Measurements from ENCODE around the gene CCNH. TPM values are rescaled to one million over a fixed set of nuclear protein-coding genes. Genes with fewer than 3 reads are reported as not detected.
A peak's percentile ranks its signal among the peaks of the same experiment; 100 is the strongest.

CCNH gene
- total RNA-seq, 2 experiments from 2014 or later = 65.8 to 72.7 TPM

DNA sequence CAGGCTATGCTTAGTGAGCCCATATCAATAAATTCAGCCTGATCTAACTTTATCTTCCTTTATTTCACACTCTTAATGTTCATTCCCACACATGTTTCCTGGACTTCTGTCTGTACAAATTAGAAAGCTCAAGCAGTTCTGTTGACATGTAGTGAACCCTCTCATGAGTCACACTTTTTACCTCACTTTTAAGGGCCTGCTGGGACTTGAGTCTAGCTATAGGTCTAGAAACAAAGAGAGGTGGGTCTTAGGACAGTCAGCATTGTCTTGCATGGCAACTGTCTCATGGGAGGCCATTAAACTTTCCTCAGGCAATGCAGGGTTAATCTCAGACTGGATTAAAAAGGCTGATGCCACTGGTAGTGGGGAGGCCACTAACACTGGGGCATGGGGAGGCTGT lies 8.6 kb upstream of the CCNH start:
- Mint-ChIP-seq H3K4me3 (no peak overlapping the region), H3K4me1 (ENCODE audit: low read depth) (no peaks in the 10 kb centered on the region), H3K9me3 (no peaks in the 10 kb centered on the region), H3K36me3 (no peaks in the 10 kb centered on the region), H3K27ac (no peak overlapping the region), H3K27me3 (no peaks in the 10 kb centered on the region)
- ChIA-PET POLR2A (no interaction called here), CTCF (no interaction called here)
- intact Hi-C loops (cut with micrococcal nuclease) = no loop called here
- DNase-seq = no peak

DNA sequence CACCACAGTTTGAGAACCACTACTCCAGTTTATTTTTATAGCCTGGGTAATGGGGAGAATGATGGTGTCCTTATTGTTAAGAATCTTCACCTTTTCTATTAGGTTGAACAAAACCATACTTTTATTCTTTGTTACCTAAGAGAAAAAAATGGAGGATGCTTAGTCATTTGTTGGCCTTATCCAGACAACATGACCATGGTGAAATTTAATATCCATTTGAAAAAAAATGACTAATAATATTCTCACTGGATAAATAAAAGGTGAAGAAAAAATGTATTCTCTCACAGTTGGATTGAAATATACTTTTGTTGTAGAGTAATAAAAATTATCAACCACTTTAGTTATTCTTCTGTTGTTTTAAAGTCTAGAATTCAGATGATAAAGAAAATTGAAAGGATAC lies 5.8 kb upstream of the CCNH start:
- DNase-seq = no peak
- no peaks in the 10 kb centered on the region for H3K36me3 Mint-ChIP-seq
- H3K9me3 Mint-ChIP-seq = no peaks in the 10 kb centered on the region
- POLR2A ChIA-PET = no interaction called here
- intact Hi-C loops (cut with micrococcal nuclease) = no loop called here
- peaks cover 3% of the 10 kb centered on the region for H3K4me1 Mint-ChIP-seq (ENCODE audit: low read depth)
- H3K27me3 Mint-ChIP-seq = no peaks in the 10 kb centered on the region
- H3K27ac Mint-ChIP-seq = no peak overlapping the region
- no peak overlapping the region for H3K4me3 Mint-ChIP-seq
- CTCF ChIA-PET = no interaction called here

DNA sequence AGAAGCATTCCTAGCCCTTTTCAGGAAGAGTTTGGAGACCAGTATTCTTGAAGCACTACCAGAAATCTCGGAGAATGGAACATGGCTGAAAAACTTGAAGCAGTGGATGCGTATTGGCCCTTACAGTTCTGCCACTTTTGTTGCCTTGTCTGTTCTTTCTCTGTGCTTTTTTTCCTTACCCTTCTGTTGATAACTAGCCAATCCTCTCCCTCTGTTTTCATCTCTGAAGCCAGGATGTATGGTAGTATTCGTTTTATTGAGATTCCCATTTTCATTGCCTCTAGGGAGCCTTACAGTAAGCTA lies 564 bp upstream of the CCNH start:
- H3K4me3 Mint-ChIP-seq = peak overlapping the region; percentile 91
- no peak for DNase-seq
- ChIA-PET POLR2A (interaction anchor here (0.6 to 2.3 kb wide), 2 partner anchors 146 to 793 kb away, joined by 3 to 11 read pairs; partner anchors contain the start of gene RASA1), CTCF (interaction anchor here (3.9 kb wide), 1 partner anchor 13 kb away, joined by 27 read pairs; no protein-coding TSS in a partner anchor)
- intact Hi-C loops (cut with micrococcal nuclease) = loop anchor here (1.0 to 5.0 kb wide), 9 partner anchors 19 to 1279 kb away; partner anchors contain the start of genes COX7C and TMEM161B
- peaks cover 26% of the 10 kb centered on the region for H3K36me3 Mint-ChIP-seq
- H3K9me3 Mint-ChIP-seq = no peaks in the 10 kb centered on the region
- peaks cover 33% of the 10 kb centered on the region for H3K4me1 Mint-ChIP-seq (ENCODE audit: low read depth)
- H3K27ac Mint-ChIP-seq = peak overlapping the region; percentile 94
- H3K27me3 Mint-ChIP-seq = no peaks in the 10 kb centered on the region

- ChIA-PET CTCF (interaction anchor here (0.8 to 3.9 kb wide), 4 partner anchors 12 to 532 kb away, joined by 3 to 27 read pairs (median 6); no protein-coding TSS in a partner anchor), POLR2A (interaction anchor here (0.7 to 2.3 kb wide), 2 partner anchors 143 to 145 kb away, joined by 3 to 11 read pairs; partner anchors contain the start of gene RASA1)
- no peaks in the 10 kb centered on the region for H3K27me3 Mint-ChIP-seq
- H3K4me3 Mint-ChIP-seq = peak overlapping the region; percentile 91
- no peak for DNase-seq
- peak overlapping the region; percentile 94 for H3K27ac Mint-ChIP-seq
- peaks cover 43% of the 10 kb centered on the region for H3K4me1 Mint-ChIP-seq (ENCODE audit: low read depth)
- H3K36me3 Mint-ChIP-seq = peaks cover 37% of the 10 kb centered on the region
- no peaks in the 10 kb centered on the region for H3K9me3 Mint-ChIP-seq
- intact Hi-C loops (cut with micrococcal nuclease) = loop anchor here (1.0 to 5.0 kb wide), 8 partner anchors 130 to 1280 kb away; no protein-coding TSS in a partner anchor
Measured at GRCh38 chr5:87411973-87412629, 629 bp downstream of the CCNH start.

DNA sequence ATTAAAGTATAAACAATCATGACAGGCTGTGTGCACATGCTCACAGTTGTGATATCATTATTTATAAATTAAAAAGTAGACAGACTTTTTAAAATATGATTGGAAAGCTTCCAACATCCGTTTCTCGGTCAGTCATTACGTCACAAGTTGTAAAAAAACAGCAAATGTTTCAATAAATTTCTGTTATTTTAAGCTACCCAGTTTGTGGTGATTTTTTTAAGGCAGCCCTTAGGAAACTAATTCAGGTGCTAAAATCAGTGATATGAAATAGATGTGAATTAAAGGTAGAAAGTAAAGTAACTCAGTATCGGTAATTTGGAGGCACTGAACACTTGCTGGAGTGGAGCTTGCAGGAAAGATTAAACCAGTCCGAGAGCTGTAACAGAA lies 1.2 kb downstream of the CCNH start:
- Mint-ChIP-seq H3K27ac (peak overlapping the region; percentile 94), H3K36me3 (peaks cover 42% of the 10 kb centered on the region), H3K27me3 (no peaks in the 10 kb centered on the region), H3K4me3 (peak overlapping the region; percentile 91), H3K9me3 (no peaks in the 10 kb centered on the region), H3K4me1 (ENCODE audit: low read depth) (peaks cover 48% of the 10 kb centered on the region)
- no peak for DNase-seq
- CTCF ChIA-PET = interaction anchor here (0.8 to 3.9 kb wide), 4 partner anchors 11 to 531 kb away, joined by 3 to 27 read pairs (median 6); no protein-coding TSS in a partner anchor
- intact Hi-C loops (cut with micrococcal nuclease) = loop anchor here (5.0 kb wide), 6 partner anchors 129 to 1281 kb away; no protein-coding TSS in a partner anchor
- POLR2A ChIA-PET = interaction anchor here (0.7 to 2.3 kb wide), 2 partner anchors 142 to 144 kb away, joined by 3 to 11 read pairs; partner anchors contain the start of gene RASA1

- POLR2A ChIA-PET = interaction anchor here (2.3 kb wide), 1 partner anchor 143 kb away, joined by 11 read pairs; the partner anchor contains the start of gene RASA1
- Mint-ChIP-seq H3K27ac (peak overlapping the region; percentile 47), H3K27me3 (no peaks in the 10 kb centered on the region), H3K36me3 (peaks cover 48% of the 10 kb centered on the region), H3K4me1 (ENCODE audit: low read depth) (peaks cover 55% of the 10 kb centered on the region), H3K4me3 (peak overlapping the region; percentile 72), H3K9me3 (no peaks in the 10 kb centered on the region)
- intact Hi-C loops (cut with micrococcal nuclease) = loop anchor here (5.0 kb wide), 6 partner anchors 129 to 1281 kb away; no protein-coding TSS in a partner anchor
- DNase-seq = no peak
- CTCF ChIA-PET = interaction anchor here (1.2 to 3.9 kb wide), 3 partner anchors 11 to 531 kb away, joined by 3 to 27 read pairs (median 8); no protein-coding TSS in a partner anchor
Measured at GRCh38 chr5:87410931-87411330, 1.8 kb downstream of the CCNH start.

DNA sequence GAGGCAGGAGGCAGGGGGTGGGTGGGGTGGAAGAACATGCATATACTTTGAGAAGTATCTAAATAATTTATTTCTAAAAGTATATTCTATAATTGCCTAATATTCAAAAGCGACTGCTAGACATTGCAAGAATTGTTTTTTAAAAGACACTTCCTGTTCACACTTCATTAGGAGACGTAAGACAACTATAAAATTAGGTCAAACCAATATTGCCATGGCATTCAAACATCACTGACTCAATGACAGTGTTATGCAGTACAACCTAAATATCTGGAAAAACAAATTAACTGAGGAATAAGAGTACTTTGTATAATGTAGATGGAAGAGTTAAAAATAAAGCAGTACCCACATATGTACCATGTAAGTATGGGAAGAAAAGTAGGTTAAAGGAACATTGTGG lies 4.5 kb downstream of the CCNH start:
- H3K27ac Mint-ChIP-seq = peak overlapping the region; percentile 73
- H3K36me3 Mint-ChIP-seq = peaks cover 64% of the 10 kb centered on the region
- ChIA-PET POLR2A (no interaction called here), CTCF (interaction anchor here (0.6 kb wide), 1 partner anchor 82 kb away, joined by 3 read pairs; no protein-coding TSS in a partner anchor)
- no peak overlapping the region for H3K4me3 Mint-ChIP-seq
- intact Hi-C loops (cut with micrococcal nuclease) = no loop called here
- DNase-seq = no peak
- H3K4me1 Mint-ChIP-seq (ENCODE audit: low read depth) = peaks cover 66% of the 10 kb centered on the region
- no peaks in the 10 kb centered on the region for H3K9me3 Mint-ChIP-seq
- H3K27me3 Mint-ChIP-seq = no peaks in the 10 kb centered on the region

- Mint-ChIP-seq H3K4me3 (no peak overlapping the region), H3K27ac (peak overlapping the region; percentile 28), H3K36me3 (peaks cover 69% of the 10 kb centered on the region), H3K9me3 (no peaks in the 10 kb centered on the region), H3K4me1 (ENCODE audit: low read depth) (peaks cover 57% of the 10 kb centered on the region), H3K27me3 (no peaks in the 10 kb centered on the region)
- ChIA-PET POLR2A (no interaction called here), CTCF (no interaction called here)
- DNase-seq = no peak
- intact Hi-C loops (cut with micrococcal nuclease) = no loop called here
Measured at GRCh38 chr5:87405472-87406155, 7.1 kb downstream of the CCNH start.

DNA sequence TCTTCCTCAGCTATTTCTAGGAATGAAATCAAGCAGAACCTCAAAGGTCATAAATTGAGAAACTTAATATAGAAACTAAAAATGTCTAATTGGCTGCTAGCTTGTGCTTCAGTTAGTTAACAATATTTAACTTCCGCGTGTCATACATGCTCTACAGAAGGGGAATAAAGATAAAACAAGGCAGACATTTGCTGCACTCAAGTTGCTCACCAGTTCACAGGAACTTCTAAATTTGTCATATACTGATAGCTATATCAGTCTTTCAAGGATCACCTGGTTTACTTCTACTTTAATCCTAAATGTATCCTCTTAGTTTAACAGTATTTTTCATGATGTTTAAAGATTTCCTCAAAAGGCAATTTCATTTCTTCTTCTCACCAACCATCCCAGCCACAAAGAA lies 8.4 kb downstream of the CCNH start:
- no peak overlapping the region for H3K27ac Mint-ChIP-seq
- peaks cover 59% of the 10 kb centered on the region for H3K4me1 Mint-ChIP-seq (ENCODE audit: low read depth)
- no peak for DNase-seq
- CTCF ChIA-PET = no interaction called here
- H3K36me3 Mint-ChIP-seq = peaks cover 65% of the 10 kb centered on the region
- no peaks in the 10 kb centered on the region for H3K9me3 Mint-ChIP-seq
- POLR2A ChIA-PET = no interaction called here
- intact Hi-C loops (cut with micrococcal nuclease) = no loop called here
- no peak overlapping the region for H3K4me3 Mint-ChIP-seq
- H3K27me3 Mint-ChIP-seq = no peaks in the 10 kb centered on the region

GRCh38 chr5:87403899-87404298 lies 8.8 kb downstream of the CCNH start:
- H3K9me3 Mint-ChIP-seq = no peaks in the 10 kb centered on the region
- ChIA-PET CTCF (no interaction called here), POLR2A (no interaction called here)
- peaks cover 57% of the 10 kb centered on the region for H3K4me1 Mint-ChIP-seq (ENCODE audit: low read depth)
- intact Hi-C loops (cut with micrococcal nuclease) = no loop called here
- H3K4me3 Mint-ChIP-seq = no peak overlapping the region
- no peak overlapping the region for H3K27ac Mint-ChIP-seq
- peaks cover 62% of the 10 kb centered on the region for H3K36me3 Mint-ChIP-seq
- H3K27me3 Mint-ChIP-seq = no peaks in the 10 kb centered on the region
- DNase-seq = no peak

- Mint-ChIP-seq H3K27me3 (no peaks in the 10 kb centered on the region), H3K36me3 (peaks cover 62% of the 10 kb centered on the region), H3K9me3 (no peaks in the 10 kb centered on the region), H3K4me1 (ENCODE audit: low read depth) (peaks cover 54% of the 10 kb centered on the region), H3K4me3 (no peak overlapping the region), H3K27ac (no peak overlapping the region)
- DNase-seq = peak; percentile 10
- intact Hi-C loops (cut with micrococcal nuclease) = no loop called here
- ChIA-PET POLR2A (no interaction called here), CTCF (no interaction called here)
Measured at GRCh38 chr5:87403409-87403808, 9.3 kb downstream of the CCNH start.

GRCh38 chr5:87401626-87402025 lies 11.1 kb downstream of the CCNH start:
- intact Hi-C loops (cut with micrococcal nuclease) = loop anchor here (2.0 kb wide), 1 partner anchor 281 kb away; no protein-coding TSS in a partner anchor
- peaks cover 57% of the 10 kb centered on the region for H3K36me3 Mint-ChIP-seq
- ChIA-PET CTCF (interaction anchor here (0.6 to 3.4 kb wide), 3 partner anchors 10 to 85 kb away, joined by 4 to 27 read pairs (median 6); partner anchors contain the start of gene CCNH), POLR2A (no interaction called here)
- no peak overlapping the region for H3K4me3 Mint-ChIP-seq
- no peak for DNase-seq
- H3K27ac Mint-ChIP-seq = no peak overlapping the region
- no peaks in the 10 kb centered on the region for H3K9me3 Mint-ChIP-seq
- H3K27me3 Mint-ChIP-seq = no peaks in the 10 kb centered on the region
- peaks cover 40% of the 10 kb centered on the region for H3K4me1 Mint-ChIP-seq (ENCODE audit: low read depth)

Measured in activated CD4-positive, alpha-beta memory T cell treated with anti-CD3 and anti-CD28 coated beads for 36 hours (primary cell).